Stimulated activated CD8-positive, alpha-beta memory T cell treated with anti-CD3 and anti-CD28 coated beads, Interleukin-7, amount 100 ng/mL, for 24 hours (primary cell): Measurements from ENCODE around the gene GABARAPL1.
A peak's percentile ranks its signal among the peaks of the same experiment; 100 is the strongest.

ENCODE experiments used
- DNase-seq: peaks from one replicate; pipeline ENCODE4 v3.0.0-alpha.2; 2020; ENCODE audit warnings: low read depth

GABARAPL1 gene

GRCh38 chr12:10235761-10236631 is 23.3 kb downstream of the GABARAPL1 start:
- peak; percentile 30 for DNase-seq

GRCh38 chr12:10236720-10237119 is 24.0 kb downstream of the GABARAPL1 start:
- no peak for DNase-seq

GRCh38 chr12:10238526-10238925 is 25.8 kb downstream of the GABARAPL1 start:
- no peak for DNase-seq

GRCh38 chr12:10241290-10241689 is 28.6 kb downstream of the GABARAPL1 start:
- DNase-seq = no peak

- DNase-seq = no peak
Measured at GRCh38 chr12:10241727-10242126, 29.1 kb downstream of the GABARAPL1 start.

GRCh38 chr12:10242539-10242938 is 29.9 kb downstream of the GABARAPL1 start:
- DNase-seq = no peak

- DNase-seq = no peak
Measured at GRCh38 chr12:10243818-10244520, 31.3 kb downstream of the GABARAPL1 start.

GRCh38 chr12:10247436-10248058 is 34.9 kb downstream of the GABARAPL1 start:
- no peak for DNase-seq

GRCh38 chr12:10249690-10250455 is 37.2 kb downstream of the GABARAPL1 start:
- no peak for DNase-seq

- DNase-seq = no peak
Measured at GRCh38 chr12:10251669-10252068, 39.0 kb downstream of the GABARAPL1 start.

- no peak for DNase-seq
Measured at GRCh38 chr12:10252201-10252600, 39.5 kb downstream of the GABARAPL1 start.

GRCh38 chr12:10256064-10256463 is 43.4 kb downstream of the GABARAPL1 start:
- no peak for DNase-seq

GRCh38 chr12:10260927-10261326 is 48.2 kb downstream of the GABARAPL1 start:
- no peak for DNase-seq

GRCh38 chr12:10268037-10268436 is 55.4 kb downstream of the GABARAPL1 start:
- no peak for DNase-seq

GRCh38 chr12:10272467-10272866 is 59.8 kb downstream of the GABARAPL1 start:
- no peak for DNase-seq
